ENCODE results near the gene TSPAN13.

DNA sequence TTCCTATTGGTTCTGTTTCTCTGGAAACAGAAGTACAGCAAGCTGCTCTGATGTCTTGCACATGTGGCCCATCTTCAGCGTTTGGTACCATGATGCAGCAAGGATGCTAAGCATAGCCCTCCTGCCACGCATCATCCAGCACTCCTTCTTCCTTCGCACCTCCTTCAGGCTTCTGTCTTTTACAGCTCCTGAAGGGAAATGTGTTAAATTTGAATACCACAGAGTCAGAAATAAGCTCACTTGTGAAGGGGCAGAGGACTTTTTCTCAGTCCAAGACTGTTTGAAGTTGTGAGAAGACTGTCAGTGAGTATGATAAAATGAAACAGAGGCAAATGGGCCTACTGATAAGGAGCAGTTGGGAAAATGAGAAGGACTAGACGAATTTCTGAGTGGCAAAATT lies 20.7 kb downstream of the TSPAN13 start:
- TF ChIP-seq RFX5 (IDR thresholded peaks at IDR 0.05; ENCODE audit: low read depth, low read length) (no peak), CTCF (conservative IDR thresholded peaks at IDR 0.05; ENCODE audit: low read depth, low read length) (no peak), FOS (IDR thresholded peaks at IDR 0.05; ENCODE audit: low read depth, low read length) (no peak), POLR2A (IDR thresholded peaks at IDR 0.05; ENCODE audit: low read depth, low read length) (no peak), RAD21 (IDR thresholded peaks at IDR 0.05; ENCODE audit: low read length) (no peak), USF2 (IDR thresholded peaks at IDR 0.05; ENCODE audit: low read depth, low read length) (no peak), CEBPB (IDR thresholded peaks at IDR 0.05; ENCODE audit: low read depth, low read length) (no peak), BHLHE40 (IDR thresholded peaks at IDR 0.05; ENCODE audit: low read depth, low read length) (no peak), MAFK (IDR thresholded peaks at IDR 0.05; ENCODE audit: low read depth, low read length) (no peak), MAZ (IDR thresholded peaks at IDR 0.05; ENCODE audit: borderline replicate concordance, low read depth, low read length) (no peak), CHD1 (IDR thresholded peaks at IDR 0.05; ENCODE audit: low read depth, low read length) (no peak), SMC3 (IDR thresholded peaks at IDR 0.05; ENCODE audit: low read depth, low read length) (no peak), ELK1 (IDR thresholded peaks at IDR 0.05; ENCODE audit: borderline replicate concordance, low read depth, low read length) (no peak)
